ENCODE data around the gene ATP5F1A.
"Not testable (repeated sequence)": the region's sequence is repeated elsewhere in the genome, so short reads cannot be mapped to it uniquely, and the experiment has no call there.

The ATP5F1A gene

DNA sequence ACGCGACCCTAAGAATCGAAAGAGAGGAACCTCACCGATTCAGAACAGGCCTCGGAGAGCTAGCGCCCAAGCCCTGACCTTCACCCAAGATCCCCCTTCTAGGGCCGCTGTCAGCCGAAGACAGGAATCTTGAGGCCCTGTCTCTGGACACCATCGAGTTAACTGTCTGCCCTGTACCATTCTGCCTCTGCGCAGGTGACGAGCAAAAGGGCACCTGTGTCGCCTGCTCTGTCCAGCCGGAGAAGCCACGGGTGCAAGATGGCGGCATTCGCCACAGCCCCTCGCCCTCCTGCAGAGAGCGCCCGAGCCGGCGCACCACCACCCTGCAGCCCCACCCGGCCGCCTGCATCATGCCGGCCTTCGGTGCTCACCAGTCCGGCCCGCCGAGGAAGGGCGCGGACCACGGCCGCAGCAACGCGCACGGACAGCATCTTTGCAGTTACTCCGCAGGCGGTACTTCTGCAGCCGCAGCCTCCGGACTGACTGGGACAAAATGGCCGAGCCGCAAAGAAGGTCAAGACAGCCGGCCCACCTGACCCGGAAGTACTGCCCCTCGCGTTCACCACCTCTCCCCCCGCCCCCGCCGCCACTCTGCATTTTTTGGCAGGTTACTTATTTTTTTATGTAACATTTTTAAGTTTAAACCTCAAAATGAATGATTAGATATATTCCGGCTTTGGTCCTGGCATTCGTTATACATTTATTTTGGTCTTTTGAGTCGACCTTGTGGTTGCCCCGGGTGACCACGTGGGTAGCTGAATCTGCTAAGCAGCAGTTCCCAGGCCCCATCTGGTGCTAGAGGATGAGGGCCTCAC, at the start of gene ATP5F1A:
Gene ATP5F1A, minus strand, starts transcription at position 496 of the 815 bp plus-strand sequence. Its CDS starts 65 bp downstream, at position 431.
- DNase-seq = peak; percentile 42 to 83

GRCh38 chr18:46141199-46141598, 43.1 kb upstream of the ATP5F1A start:
- no peak for DNase-seq

DNA sequence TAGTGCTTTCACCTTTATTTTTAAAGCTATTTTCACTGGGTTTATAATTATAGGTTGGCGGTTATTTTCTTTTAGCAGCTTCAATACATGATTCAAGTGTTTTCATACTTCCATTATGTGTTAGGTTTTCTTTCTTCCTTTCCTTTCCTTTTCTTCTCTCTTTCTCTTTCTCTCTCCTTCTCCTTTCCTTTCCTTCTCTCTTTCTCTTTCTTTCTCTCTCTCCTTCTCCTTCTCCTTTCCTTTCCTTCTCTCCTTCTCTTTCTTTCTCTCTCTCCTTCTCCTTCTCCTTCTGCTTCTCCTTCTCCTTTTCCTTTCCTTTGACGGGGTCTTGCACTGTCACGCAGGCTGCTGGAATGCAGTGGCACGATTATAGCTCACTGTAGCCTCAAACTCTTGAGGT, 42.1 kb upstream of the ATP5F1A start:
- no peak for DNase-seq

GRCh38 chr18:46134920-46135675, 37.0 kb upstream of the ATP5F1A start:
- DNase-seq = peak; percentile 65 to 85

DNA sequence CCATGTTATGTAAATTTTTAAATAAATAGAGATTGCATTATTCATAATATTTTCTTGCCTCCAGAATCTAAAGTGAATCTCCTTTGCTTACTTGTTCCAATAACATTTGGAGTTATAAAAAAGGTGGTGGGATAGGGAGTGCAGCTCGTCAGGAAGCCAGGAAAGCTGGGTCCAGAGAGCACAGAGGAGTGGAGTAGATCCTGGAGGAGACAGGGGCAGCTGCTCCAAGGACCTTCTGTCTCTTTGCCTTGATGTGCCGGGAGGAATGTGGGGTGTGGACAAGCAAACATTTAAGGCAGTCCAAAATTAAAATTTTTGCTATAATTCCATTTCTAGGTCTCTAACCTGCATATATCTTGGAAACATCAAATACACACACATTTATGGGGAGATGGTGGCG, 35.4 kb upstream of the ATP5F1A start:
- DNase-seq = no peak

DNA sequence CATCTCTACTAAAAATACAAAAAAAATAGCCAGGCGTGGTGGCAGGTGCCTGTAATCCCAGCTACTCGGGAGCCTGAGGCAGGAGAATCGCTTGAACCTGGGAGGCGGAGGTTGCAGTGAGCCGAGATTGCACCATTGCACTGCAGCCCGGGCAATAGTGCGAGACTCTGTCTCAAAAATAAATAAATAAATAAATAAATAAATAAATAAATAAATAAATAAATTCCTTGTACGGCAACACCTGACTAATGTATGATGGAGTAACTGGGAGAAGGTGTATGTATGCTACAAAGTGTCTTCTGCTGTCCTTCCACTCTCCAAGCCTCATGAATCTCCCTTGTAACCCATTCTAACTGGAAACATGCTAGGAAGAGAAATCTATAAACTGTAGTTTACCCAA, 32.5 kb upstream of the ATP5F1A start:
- DNase-seq = not testable (repeated sequence)

DNA sequence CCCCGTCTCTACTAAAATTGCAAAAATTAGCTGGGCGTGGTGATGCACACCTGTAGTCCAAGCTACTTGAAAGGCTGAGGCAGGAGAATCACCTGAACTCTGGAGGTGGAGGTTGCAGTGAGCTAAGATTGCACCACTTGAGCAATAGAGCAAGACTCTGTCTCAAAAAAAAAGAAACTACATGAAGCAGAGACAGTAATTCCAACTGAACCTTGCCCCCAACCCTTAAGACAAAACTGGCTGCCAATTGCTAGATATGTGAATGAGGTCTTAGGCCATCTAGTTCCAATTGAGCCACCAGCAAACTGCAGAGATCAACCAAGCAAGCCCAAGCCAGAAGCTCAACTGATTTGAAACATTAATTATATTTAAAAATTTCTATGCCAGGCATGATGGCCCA, 32.0 kb upstream of the ATP5F1A start:
- DNase-seq = no peak

GRCh38 chr18:46126625-46127024, 28.5 kb upstream of the ATP5F1A start:
- not testable (repeated sequence) for DNase-seq

DNA sequence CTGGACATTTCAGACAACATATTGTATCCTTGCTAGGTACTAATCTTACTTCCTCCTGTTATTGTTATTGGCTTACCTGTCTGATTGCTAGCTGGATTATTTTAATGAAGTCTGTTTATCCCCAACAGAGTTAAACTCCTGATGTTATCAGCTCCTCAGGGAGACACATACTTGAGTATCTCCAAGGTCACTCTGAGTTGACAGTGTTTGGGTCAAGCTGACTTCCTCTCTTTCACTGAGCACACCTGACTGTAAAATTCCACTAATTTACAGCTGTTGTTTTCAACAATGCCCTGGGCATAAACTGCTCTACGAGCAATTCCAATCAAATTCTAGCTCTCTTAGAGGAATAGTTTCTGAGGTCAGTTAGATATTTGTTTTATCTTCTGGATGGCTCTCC, 15.7 kb upstream of the ATP5F1A start:
- no peak for DNase-seq

DNA sequence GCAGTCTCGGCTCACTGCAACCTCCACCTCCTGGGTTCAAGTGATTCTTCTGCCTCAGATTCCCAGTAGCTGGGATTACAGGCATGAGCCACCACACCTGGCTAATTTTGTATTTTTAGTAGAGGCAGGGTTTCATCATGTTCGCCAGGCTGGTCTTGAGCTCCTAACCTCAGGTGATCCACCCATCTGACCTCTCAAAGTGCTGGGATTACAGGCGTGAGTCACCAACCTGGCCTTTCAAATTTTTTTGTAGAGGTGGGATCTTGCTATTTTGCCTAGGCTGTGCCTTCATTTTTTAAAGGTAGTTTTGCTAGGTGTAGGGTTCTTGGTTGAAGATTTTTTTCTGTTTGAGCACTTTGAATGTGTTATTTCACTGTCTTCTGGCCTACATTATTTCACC, 12.3 kb upstream of the ATP5F1A start:
- no peak for DNase-seq

DNA sequence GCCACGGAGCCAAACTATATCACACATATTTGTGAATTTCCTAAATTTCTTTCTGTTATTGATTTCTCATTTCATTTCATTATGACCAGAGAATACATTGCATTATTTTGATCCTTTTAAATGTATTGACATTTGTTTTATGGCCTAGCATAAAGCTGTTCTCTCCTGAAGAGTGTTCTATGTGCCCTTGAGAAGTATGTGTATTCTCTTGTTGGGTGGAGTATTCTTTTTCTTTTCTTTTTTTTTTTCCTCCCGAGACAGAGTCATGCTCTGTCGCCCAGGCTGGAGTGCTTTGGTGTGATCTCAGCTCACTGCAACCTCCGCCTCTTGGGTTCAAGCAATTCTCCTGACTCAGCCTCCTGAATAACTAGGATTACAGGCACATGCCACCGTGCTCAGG, 11.3 kb upstream of the ATP5F1A start:
- no peak for DNase-seq

DNA sequence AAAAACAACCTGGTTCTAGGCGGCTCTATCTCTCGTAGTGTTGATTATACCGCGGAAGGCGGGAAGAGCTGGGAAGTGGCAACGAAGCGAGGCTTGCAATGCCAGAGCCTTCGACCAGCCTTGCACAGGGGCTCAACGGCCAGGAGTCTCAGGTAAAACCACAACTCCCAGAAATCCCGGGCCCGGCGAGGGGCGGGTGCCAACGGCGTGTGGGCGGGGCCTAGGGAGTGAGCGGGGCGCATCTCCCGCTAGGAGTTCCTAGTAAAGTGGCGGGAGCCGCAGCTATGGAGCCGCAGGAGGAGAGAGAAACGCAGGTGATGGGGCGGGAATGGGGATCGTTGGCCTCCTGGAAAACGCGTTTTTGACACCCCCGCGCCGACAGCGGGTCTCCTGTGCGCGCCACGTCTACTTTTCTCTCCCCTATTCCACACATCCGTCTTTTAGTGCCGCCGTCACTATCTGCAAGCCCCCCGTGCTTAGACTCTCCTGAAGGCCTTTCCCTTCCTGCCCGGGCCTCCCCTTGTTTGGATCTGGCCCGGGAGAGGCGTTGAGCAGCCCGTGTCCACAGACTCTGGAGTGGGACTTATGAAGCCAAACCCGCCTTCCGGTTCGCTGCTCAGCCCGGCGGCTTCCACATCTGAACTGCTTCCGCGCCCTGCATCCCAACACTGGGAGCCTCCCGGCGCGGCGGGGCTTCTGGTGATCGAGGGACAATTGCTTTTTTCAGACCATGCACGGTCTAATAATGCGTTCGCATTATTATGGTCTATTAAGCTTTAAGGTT, 6.2 kb upstream of the ATP5F1A start, which contains the start of gene HAUS1:
Gene HAUS1, plus strand, starts transcription at position 258 of the 784 bp plus-strand sequence. Its CDS starts 27 bp downstream, at position 285.
- DNase-seq = peak; percentile 86 to 93

DNA sequence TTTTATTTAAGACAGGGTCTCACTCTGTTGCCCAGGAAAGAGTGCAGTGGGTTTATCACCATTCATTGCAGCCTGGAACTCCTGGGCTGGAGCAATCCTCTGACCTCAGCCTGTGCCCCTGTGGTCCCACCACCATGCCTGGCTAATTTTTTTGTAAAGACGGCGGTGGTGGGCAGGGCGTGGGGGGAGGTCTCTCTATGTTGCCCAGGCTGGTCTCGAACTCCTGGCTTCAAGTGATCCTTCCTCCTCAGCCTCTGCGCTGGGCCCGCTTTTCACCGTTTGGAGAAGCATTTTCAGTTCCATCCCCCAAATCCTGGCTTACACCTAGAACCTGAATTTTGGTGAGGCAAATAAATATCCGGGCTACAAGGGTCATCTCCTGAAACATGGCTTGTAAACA, 1.4 kb upstream of the ATP5F1A start:
- DNase-seq = no peak

- peak; percentile 94 to 97 for DNase-seq
Observed at GRCh38 chr18:46098616-46098933, 479 bp upstream of the ATP5F1A start.

DNA sequence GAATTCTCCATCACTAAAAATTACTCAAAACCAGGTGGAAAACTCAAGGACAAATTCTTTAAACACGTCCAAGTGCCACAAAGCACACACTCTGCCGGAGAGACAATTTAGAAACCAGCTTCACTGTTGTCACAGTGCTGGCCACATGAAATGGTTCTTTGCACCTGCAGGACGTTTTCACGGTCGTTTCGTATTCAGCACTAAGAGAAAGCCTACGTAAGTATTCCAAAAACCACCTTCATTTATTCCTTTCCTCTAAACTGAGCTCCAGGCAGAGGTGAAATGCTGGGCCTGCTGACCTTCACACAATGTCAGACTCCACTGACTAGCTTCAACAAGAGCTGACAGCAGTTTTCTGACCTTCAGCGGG, 680 bp downstream of the ATP5F1A start:
- DNase-seq = peak in 1 of 2 experiments; percentile 24

DNA sequence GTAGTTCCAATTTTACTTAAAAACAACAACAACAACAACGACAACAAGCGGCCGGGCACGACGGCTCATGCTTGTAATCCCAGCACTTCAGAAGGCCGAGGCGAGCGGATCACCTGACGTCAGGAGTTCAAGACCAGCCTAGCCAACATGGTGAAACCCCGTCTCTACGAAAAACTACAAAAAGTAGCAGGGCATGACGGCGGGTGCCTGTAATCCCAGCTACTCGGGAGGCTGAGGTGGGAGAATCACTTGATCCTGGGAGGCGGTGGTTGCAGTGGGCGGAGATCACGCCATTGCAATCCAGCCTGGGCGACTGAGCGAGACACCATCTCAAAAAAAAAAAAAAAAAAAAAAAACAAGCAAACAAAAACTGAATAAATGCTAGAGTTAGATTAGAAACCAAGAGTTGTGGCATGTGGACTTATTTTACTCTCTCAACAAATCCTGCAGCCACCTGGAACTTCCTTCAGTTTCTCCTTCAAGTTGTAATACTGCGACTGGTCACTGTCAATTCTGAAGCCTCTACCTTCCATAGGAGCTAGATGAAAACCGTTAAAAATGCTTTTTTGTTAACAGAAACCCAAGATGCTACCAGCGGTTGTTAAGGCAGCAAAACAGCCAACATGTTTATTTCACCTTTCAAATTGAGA, 1.3 kb downstream of the ATP5F1A start:
- DNase-seq = no peak

DNA sequence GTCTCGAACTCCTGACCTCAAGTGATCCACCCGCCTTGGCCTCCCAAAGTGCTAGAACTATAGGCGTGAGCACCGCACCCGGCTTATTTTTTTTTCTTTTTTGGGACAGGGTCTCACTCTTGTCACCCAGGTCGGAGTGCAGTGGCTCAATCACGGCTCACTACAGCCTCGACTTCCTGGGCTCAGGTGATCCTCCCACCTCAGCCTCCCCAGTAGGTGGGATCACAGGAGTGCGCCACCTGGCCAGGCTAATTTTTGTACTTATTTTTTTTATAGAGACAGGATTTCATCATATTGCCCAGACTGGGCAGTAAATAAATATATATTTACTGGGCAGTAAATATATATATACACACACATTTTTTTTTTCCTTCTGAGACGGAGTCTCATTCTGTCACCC, 2.6 kb downstream of the ATP5F1A start:
- no peak for DNase-seq

- peak; percentile 72 to 84 for DNase-seq
Observed at GRCh38 chr18:46088501-46088900, 9.6 kb downstream of the ATP5F1A start.

- no peak for DNase-seq
Observed at GRCh38 chr18:46084431-46084830, 13.7 kb downstream of the ATP5F1A start.

DNA sequence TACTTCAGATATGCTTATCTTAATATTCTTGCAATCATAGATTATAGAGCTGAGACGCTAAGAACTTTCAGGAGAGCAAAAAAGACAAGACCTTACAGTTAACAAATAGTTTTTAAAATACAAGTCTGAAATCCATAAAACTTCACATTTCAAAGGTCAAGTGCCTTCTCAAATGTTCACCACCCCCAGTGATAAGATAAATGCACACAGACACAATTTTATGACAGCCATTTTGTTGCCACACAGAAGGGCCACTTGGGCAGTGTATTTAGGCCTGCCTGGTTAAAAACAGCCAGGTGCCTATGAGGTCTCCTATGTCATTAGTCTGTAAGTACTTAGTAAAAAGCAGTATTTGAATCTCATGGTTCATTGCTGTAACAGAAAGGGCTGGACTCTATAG, 17.9 kb downstream of the ATP5F1A start:
- no peak for DNase-seq

GRCh38 chr18:46079336-46079735, 18.8 kb downstream of the ATP5F1A start:
- no peak for DNase-seq

- DNase-seq = peak; percentile 7 to 72
Observed at GRCh38 chr18:46073474-46074331, 24.4 kb downstream of the ATP5F1A start.

Measured in NCI-H524 (cell line).